ENCODE results near the gene PDK3.
A peak's percentile ranks its signal among the peaks of the same experiment; 100 is the strongest.

PDK3 gene

GRCh38 chrX:24464836-24465531 is at the start of gene PDK3:
PDK3 (plus strand) TSS chrX:24465286; CDS start chrX:24465456, 170 bp downstream.
- DNase-seq = peak; percentile 55

GRCh38 chrX:24415921-24416320 is 49.2 kb upstream of the PDK3 start:
- no peak for DNase-seq

DNA sequence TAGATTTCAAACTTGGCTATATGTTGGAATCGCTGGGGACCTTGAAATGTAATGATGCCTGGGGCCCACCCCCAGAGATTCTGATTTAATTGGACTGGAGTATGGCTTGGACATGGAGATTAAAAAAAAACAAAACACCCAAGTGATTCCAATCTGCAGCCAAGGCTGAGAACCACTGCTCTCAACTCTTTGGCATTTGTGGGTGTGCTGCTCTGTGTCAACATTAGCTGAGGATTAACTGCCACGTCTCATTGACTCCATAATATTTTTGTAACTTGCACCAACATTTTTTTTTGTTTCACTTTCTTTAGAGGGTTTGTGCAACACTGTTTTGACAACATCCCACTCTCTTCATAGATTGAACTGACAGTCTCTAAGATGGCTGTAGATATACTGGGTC is 41.1 kb upstream of the PDK3 start:
- no peak for DNase-seq

GRCh38 chrX:24424948-24425347 is 40.1 kb upstream of the PDK3 start:
- DNase-seq = no peak

- DNase-seq = no peak
These were observed 39.3 kb upstream of the PDK3 start for GRCh38 chrX:24425806-24426205.

GRCh38 chrX:24426340-24426913 is 38.7 kb upstream of the PDK3 start:
- no peak for DNase-seq

DNA sequence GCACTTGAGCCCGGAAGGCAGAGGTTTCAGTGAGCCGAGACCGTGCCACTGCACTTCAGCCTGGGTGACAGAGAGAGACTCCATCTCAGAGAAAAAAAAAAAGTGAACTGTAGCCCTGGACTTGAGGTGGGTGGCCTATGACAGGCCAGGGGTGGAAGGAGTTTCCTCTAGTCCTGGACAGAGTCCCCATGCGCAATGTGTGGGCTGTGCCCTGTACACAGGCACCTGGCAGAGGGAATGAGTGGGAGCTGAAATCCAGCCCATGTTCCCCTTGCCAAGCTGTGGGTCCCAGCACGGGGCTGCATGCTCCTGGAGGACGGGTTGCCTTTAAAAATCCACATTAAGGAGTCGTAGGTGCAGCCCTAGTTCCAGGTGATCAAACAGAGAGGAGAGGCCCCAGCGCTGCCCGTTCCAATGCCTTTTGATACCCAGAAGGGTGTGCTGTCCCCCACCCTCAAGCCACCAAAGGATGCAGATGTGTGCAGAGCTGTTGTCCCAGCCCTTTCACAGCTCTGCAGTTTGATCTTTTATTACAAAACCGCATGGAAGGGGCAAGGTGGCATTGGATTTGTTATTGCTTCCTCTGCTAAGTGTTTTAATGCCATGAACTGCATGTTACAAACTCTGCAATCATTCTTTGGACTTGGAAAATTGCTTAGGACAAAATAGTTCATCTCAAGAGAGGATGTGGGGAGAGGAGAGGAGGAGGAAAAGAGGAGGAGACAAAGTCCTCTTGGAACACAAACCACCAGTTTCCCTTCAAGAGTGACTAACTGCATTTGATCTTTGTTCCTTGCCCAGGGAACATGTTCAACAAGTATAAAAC is 38.0 kb upstream of the PDK3 start:
- no peak for DNase-seq

- DNase-seq = no peak
These were observed 37.4 kb upstream of the PDK3 start for GRCh38 chrX:24427747-24428019.

GRCh38 chrX:24428516-24428915 is 36.6 kb upstream of the PDK3 start:
- DNase-seq = no peak

GRCh38 chrX:24435060-24435459 is 30.0 kb upstream of the PDK3 start:
- DNase-seq = no peak

- no peak for DNase-seq
These were observed 21.2 kb upstream of the PDK3 start for GRCh38 chrX:24443918-24444317.

DNA sequence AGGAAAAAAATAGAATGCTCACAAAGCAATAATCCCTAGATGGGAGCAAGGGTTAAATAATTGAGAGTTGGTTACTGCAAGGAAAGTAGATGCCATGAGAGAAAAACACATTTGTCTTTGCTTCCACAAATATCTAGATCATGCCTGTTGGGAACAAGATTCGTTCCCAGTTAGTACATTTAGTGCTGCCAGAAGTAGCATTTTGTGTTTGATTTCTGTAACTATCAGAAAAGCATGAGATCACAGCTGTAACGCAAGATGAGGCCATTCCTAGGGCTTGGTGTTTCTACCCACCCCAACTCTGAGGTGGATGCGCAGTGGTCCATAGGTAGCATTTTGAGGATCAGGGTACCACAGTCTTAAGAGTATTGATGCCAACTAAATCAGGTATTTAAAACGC is 20.4 kb upstream of the PDK3 start:
- DNase-seq = no peak

DNA sequence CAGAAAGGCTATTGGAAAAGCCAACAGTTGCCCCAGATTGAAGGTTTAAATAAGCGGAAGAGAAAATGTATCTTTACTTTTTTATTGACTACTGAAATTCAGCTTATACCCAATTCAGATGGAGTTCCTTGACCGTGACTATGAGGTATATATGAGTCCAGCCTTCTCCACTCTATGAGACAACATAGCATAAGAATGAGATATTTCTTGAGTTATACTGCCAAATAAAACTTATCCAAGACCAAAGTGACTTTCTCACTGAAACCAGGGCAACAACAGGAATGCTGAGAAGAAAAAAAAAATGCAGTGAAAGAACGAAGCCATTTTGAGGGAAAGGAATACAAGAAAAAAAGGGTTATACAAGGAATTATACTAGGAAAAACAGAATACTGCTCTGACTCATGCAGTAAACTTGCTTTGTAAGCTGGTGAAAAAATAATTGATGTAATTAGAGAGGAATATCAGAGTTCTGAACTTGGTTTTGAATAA is 16.3 kb upstream of the PDK3 start:
- no peak for DNase-seq

DNA sequence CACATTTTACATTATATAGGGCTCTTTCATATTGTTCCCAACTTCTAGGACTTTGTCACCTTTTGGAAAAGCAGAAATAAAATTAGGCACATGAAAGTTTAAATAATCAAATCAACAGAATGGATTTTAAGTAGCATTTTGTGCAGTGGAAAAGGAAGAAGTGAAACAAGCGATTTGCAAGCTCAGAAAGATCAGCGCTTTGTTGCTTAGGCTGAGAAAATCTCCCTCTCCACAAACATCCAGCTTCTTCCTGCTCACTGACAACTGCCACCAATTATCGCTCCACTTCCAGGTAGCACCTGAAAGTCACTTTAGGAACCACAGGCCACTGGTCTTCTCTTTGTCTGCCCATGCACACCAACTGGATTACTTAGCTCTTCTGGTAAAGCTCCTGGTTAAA is 2.0 kb upstream of the PDK3 start:
- DNase-seq = no peak

DNA sequence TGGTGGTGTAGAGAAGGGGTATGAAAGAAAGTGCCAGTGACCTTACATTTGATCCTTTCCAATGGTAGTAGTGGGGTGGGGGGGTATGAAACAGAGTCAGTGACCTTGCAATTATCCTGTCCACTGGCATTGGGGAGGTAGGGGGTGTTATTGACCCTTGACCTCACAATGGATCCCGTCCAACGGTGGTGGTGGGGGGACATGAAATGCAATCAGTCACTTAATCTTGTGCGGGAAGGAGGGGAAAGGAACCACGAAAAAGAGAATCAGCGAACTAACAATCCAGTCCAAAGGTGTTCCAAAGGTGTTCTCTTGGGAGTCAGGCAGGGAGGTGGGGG is 619 bp upstream of the PDK3 start:
- no peak for DNase-seq

- no peak for DNase-seq
These were observed 413 bp downstream of the PDK3 start for GRCh38 chrX:24465532-24465865.

DNA sequence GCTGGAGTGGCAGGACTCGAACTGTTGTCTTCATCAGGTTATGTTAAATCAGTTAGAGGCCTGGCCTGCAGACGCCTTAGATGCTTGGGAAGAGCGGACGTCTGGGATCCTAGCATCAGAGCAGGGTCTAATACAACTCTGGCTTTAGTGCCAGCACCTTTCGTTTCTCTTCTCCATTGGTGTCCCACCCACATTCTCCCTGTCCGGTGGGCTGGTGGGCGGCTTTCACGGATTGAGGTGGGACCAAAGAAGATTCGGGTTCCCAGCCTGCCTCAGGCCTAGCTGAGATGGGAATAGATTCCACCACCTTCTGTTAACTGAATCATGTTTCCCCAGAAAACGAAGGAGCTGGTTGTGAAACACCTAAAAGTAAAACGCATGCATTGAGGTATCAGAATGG is 939 bp downstream of the PDK3 start:
- no peak for DNase-seq

DNA sequence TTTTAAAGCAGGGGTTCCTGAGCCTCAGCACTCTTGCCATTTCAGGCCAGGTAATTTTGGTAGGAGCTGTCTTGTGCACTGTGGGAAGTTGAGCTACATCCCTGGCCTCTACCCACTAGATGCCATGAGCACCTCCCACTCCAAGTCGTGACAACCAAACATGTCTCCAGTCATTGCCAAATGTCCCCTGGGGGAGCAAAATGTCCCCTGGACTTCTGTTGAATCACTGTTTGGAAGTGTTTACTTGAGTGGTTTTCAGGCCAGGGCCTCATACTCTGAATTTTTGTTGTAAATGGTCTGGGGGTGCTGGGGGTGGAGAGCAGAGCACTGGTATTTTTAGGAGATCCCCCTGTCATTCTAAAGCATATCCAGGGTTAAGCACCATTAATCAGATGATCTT is 3.2 kb downstream of the PDK3 start:
- DNase-seq = no peak

DNA sequence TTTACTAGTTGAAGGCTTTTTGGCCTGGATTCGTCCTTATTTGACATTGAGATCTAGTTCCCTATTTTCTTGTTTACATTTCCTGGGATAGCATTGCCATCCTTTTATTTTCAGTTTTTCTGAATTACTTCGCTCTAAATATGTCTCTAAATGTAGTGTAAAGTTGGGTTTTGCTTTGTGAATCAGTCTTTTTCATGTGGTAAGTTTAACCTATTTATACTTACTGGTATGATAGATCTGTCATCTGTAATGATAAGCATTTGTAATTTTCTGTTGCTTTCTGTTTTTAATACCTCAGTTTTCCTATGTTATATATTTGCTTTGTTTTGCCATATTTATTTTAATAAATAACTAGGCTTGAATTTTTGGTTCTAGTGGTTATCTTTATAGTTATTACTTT is 6.7 kb downstream of the PDK3 start:
- no peak for DNase-seq

DNA sequence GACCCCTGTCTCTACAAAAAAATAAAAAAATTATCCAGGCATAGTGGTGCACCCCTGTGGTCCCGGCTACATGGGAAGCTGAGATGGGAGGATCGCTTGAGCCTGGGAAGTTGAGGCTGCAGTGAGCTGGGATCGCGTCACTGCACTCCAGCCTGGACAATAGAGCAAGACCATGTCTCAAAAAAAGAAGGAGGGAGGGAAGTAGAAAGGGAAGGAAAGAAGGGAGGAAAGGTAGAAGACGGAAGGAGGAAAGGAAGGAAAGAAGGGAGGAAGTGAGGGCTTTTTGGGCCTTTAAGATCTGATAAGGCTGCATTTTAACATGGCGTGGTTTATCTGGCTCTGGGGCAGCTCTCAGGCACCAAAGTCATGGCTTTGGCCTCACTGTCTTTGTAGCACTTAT is 10.4 kb downstream of the PDK3 start:
- DNase-seq = no peak

- DNase-seq = no peak
These were observed 13.4 kb downstream of the PDK3 start for GRCh38 chrX:24478509-24478908.

- peak; percentile 35 for DNase-seq
These were observed 14.8 kb downstream of the PDK3 start for GRCh38 chrX:24479924-24480323.

- no peak for DNase-seq
These were observed 15.3 kb downstream of the PDK3 start for GRCh38 chrX:24480400-24480865.

DNA sequence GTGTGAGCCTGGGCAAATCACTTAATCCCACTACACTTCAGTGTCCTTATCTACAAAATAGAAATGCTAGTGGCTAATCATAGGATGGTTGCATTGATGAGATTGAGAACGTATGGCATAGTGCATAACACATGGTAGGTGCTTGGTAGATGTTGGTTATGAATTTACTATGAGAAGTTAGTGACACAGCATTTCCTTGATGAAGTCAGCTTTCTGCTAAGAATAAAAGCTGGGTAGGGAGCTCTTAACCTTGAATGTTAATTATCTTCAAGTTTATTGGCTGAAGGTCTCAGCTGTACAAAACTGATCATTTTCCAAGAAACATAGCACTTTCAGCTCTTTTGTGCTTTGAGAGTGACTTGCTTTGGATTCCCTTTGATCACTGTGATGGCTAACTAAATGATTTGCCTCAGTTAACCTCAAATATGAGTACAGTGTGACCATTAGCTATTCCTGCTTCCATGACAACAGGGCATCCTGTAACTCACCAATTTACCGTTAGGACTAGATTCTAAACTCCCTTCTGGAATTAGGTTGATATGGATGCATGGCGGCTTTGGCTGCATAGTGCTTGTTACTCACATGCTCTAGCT is 17.8 kb downstream of the PDK3 start:
- no peak for DNase-seq
